Measurements from ENCODE around the gene OLFML1. TPM values are rescaled to one million over a fixed set of nuclear protein-coding genes. Genes with fewer than 3 reads are reported as not detected.

Gene OLFML1
- total and polyA plus RNA-seq, 2 donors (not counting 3 experiments of a cell fraction or from before 2014, with no cell fraction given) = not detected

- Histone ChIP-seq H2AFZ (ENCODE audit: low read depth, low read length) (peak overlapping the region; percentile 90), H4K20me1 (replicated peaks; ENCODE audit: control insufficient read depth, extremely low read depth, insufficient read depth, low read length) (no peaks in the 10 kb centered on the region), H3K4me2 (ENCODE audit: insufficient read depth, low read length) (peak overlapping the region; percentile 70), H3K79me2 (ENCODE audit: control insufficient read depth, insufficient read depth, low read length) (no peaks in the 10 kb centered on the region), H3K36me3 (ENCODE audit: control insufficient read depth in 2 of 2, extremely low read depth in 1 of 2, insufficient read depth in 2 of 2, low read length in 2 of 2) (no peaks in the 10 kb centered on the region), H3K9me1 (replicated peaks; ENCODE audit: control insufficient read depth, extremely low read depth, insufficient read depth, low read length) (no peaks in the 10 kb centered on the region), H3K27ac (ENCODE audit: insufficient read depth, low read depth, low read length) (no peak overlapping the region), H3K4me3 (replicated peaks in 1 of 3; ENCODE audit: insufficient read depth in 1 of 3, low read depth in 1 of 3, low read length in 3 of 3) (peak overlapping the region; percentile 27 to 65 (median 43)), H3K27me3 (ENCODE audit: control insufficient read depth in 2 of 2, insufficient read depth in 2 of 2, low read length in 2 of 2) (peaks cover 26 to 32% of the 10 kb centered on the region in 2 experiments), H3K9me3 (replicated peaks; ENCODE audit: control insufficient read depth, insufficient read depth, low read length) (no peaks in the 10 kb centered on the region), H3K9ac (replicated peaks; ENCODE audit: extremely low read depth, insufficient read depth, low read length) (no peak overlapping the region), H3K4me1 (ENCODE audit: control insufficient read depth, extremely low read depth, insufficient read depth, low read length) (peaks cover 6% of the 10 kb centered on the region)
- CTCF ChIA-PET = interaction anchor here (0.6 to 3.7 kb wide), 8 partner anchors 8 to 157 kb away, joined by 3 to 52 read pairs (median 5); no protein-coding TSS in a partner anchor
- DNase-seq (ENCODE audit: low read depth, low spot score) (no peak), FAIRE-seq (no peak)
- no peak for TF ChIP-seq POLR2A (IDR thresholded peaks at IDR 0.05; ENCODE audit: low read depth, low read length)
- TF ChIP-seq EZH2 (IDR thresholded peaks at IDR 0.05; ENCODE audit: borderline replicate concordance, low read depth, low read length, severe bottlenecking) = peak; percentile 71
- dilution Hi-C loops (cut with MboI; ENCODE audit: extremely low pct_ligation_motif_present, low sequenced_read_pairs) = no loop called here
- intact Hi-C loops (cut with micrococcal nuclease) = no loop called here
- BruUV-seq (replicated peaks) = no TSS peak
- POLR2A ChIA-PET = no interaction called here
Observed at GRCh38 chr11:7514099-7514591, 28.8 kb downstream of the OLFML1 start.

- no peak for DNase-seq (ENCODE audit: low read depth, low spot score)
- intact Hi-C loops (cut with micrococcal nuclease) (no loop called here), dilution Hi-C loops (cut with MboI; ENCODE audit: extremely low pct_ligation_motif_present, low sequenced_read_pairs) (no loop called here)
- FAIRE-seq = no peak
- ChIA-PET CTCF (interaction anchor here (1.1 to 1.3 kb wide), 4 partner anchors 56 to 179 kb away, joined by 3 to 7 read pairs (median 4); no protein-coding TSS in a partner anchor), POLR2A (interaction anchor here (0.6 kb wide), 1 partner anchor 171 kb away, joined by 3 read pairs; no protein-coding TSS in a partner anchor)
- Histone ChIP-seq H4K20me1 (replicated peaks; ENCODE audit: control insufficient read depth, extremely low read depth, insufficient read depth, low read length) (no peaks in the 10 kb centered on the region), H3K9me1 (replicated peaks; ENCODE audit: control insufficient read depth, extremely low read depth, insufficient read depth, low read length) (no peaks in the 10 kb centered on the region), H3K4me2 (ENCODE audit: insufficient read depth, low read length) (no peak overlapping the region), H3K36me3 (ENCODE audit: control insufficient read depth in 2 of 2, extremely low read depth in 1 of 2, insufficient read depth in 2 of 2, low read length in 2 of 2) (no peaks in the 10 kb centered on the region), H3K9ac (replicated peaks; ENCODE audit: extremely low read depth, insufficient read depth, low read length) (no peak overlapping the region), H3K9me3 (replicated peaks; ENCODE audit: control insufficient read depth, insufficient read depth, low read length) (no peaks in the 10 kb centered on the region), H3K79me2 (ENCODE audit: control insufficient read depth, insufficient read depth, low read length) (no peaks in the 10 kb centered on the region), H3K27ac (ENCODE audit: insufficient read depth, low read depth, low read length) (no peak overlapping the region), H3K4me3 (replicated peaks in 1 of 3; ENCODE audit: insufficient read depth in 1 of 3, low read depth in 1 of 3, low read length in 3 of 3) (no peak overlapping the region), H3K27me3 (ENCODE audit: control insufficient read depth in 2 of 2, insufficient read depth in 2 of 2, low read length in 2 of 2) (peaks cover 24 to 26% of the 10 kb centered on the region in 2 experiments), H2AFZ (ENCODE audit: low read depth, low read length) (no peak overlapping the region), H3K4me1 (ENCODE audit: control insufficient read depth, extremely low read depth, insufficient read depth, low read length) (peaks cover 6% of the 10 kb centered on the region)
- TF ChIP-seq POLR2AphosphoS5 (IDR thresholded peaks at IDR 0.05; ENCODE audit: insufficient read depth, low read depth, low read length) = no peak
- TF ChIP-seq MYC (IDR thresholded peaks at IDR 0.05; ENCODE audit: low read depth, low read length) = no peak
- no peak for TF ChIP-seq JUN (IDR thresholded peaks at IDR 0.05; ENCODE audit: borderline replicate concordance, insufficient read depth, insufficient read length, low read depth)
- no peak for TF ChIP-seq POLR2A (IDR thresholded peaks at IDR 0.05; ENCODE audit: low read depth, low read length)
- TF ChIP-seq FOS (IDR thresholded peaks at IDR 0.05; ENCODE audit: borderline replicate concordance, insufficient read depth, low read length) = no peak
- TF ChIP-seq CTCF (IDR thresholded peaks at IDR 0.05; ENCODE audit: extremely low read depth in 1 of 2, insufficient read depth in 1 of 2, low read depth in 1 of 2, low read length in 2 of 2) = no peak
- TF ChIP-seq EZH2 (IDR thresholded peaks at IDR 0.05; ENCODE audit: borderline replicate concordance, low read depth, low read length, severe bottlenecking) = no peak
- TF ChIP-seq GATA2 (IDR thresholded peaks at IDR 0.05; ENCODE audit: insufficient read depth, insufficient read length, low read depth, low read length) = no peak
- no peak for TF ChIP-seq MAX (IDR thresholded peaks at IDR 0.05; ENCODE audit: insufficient read depth, insufficient read length)
- BruUV-seq (replicated peaks) = no TSS peak
Observed at GRCh38 chr11:7515447-7515886, 30.2 kb downstream of the OLFML1 start.
